Stimulated activated CD4-positive, alpha-beta T cell treated with anti-CD3 and anti-CD28 coated beads, Interleukin-1b, Interleukin-23, amount 100 ng/mL, for 24 hours (primary cell): ENCODE data around the gene PAQR8.

ENCODE experiments used
- DNase-seq, 4 experiments: peaks; one replicate each; pipeline ENCODE4 v3.0.0-alpha.2; 2020; ENCODE audit warnings: low read depth in 4 of 4, low spot score in 1 of 4

Gene PAQR8

DNA sequence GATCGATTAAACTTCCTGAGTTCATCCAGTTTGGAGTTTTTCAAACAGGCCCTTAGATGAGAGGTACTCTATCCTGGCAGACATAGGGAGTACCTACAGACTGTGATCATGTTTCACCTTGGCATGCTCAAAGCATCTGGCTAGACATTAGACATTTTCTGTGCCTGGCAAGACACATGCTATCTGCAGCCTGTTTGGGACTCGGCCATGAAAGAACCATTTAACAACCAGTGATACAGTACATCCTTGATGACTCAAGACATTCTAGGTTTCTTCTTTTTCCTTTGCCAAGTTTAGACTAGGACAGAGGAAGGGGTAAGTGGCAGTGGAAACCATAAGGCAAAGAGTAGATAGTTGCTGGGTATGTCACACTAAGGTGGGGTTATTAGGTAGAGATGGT lies 15.4 kb upstream of the PAQR8 start:
- DNase-seq = no peak

- DNase-seq = no peak
Measured at GRCh38 chr6:52347818-52348217, 14.1 kb upstream of the PAQR8 start.

GRCh38 chr6:52351879-52352238 lies 10.1 kb upstream of the PAQR8 start:
- DNase-seq = no peak

GRCh38 chr6:52352239-52353018 lies 9.5 kb upstream of the PAQR8 start:
- no peak for DNase-seq

DNA sequence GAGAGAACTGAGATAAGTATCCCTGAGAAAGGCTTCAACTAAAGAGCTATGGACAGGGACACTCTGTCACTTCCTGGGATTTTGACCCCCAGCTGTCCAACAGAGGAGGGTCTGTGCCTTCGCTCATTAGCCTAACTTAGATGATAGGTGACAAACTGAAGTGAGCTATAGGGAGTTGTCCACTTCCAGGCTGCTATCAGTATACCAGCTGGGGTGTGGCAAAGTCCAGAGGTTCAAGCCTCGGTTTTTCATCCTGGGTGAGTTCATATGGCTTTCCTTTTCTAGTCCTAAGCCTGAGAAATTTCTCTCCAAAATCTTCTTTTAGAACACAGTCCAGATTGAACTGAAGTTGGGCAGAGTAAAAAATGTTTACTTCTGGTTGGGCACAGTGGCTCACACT lies 5.9 kb upstream of the PAQR8 start:
- no peak for DNase-seq

GRCh38 chr6:52359403-52359802 lies 2.5 kb upstream of the PAQR8 start:
- no peak for DNase-seq

GRCh38 chr6:52360028-52360427 lies 1.9 kb upstream of the PAQR8 start:
- DNase-seq = no peak

DNA sequence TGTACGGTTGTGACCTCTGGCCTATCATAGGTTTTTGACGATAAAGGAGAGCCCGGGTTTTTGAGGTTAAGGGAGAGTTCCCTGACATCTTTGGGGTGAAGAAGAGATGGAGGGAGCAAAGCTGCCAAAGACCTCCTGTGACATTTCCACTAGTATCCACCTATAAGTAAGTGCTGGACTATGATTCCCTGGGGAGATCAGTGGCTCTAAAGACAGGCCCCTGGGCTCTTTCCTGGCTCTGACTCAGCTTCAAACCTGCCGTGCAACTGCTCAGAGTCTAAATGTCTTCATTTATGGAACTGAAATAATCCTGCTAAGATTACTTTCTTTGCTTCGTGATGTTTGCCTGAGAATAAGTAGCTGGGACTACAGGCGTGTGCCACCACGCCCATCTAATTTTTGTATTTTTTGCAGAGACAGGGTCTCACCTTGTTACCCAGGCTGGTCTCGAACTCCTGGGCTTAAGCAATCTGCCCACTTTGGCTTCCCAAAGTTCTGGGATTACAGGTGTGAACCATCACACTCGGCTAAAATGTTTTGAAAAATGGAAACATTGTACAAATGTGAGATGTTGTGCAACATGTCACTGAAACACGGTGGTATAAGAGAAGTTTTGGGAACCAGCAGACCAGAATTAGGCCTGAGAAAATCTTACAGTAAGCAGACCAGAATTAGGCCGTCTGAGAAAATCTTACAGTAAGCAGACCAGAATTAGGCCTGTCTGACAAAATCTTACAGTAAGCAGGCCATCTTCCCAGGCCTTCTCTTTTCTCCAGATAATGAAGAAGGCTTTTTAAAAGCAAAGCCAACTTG lies 1.1 kb upstream of the PAQR8 start:
- no peak for DNase-seq

DNA sequence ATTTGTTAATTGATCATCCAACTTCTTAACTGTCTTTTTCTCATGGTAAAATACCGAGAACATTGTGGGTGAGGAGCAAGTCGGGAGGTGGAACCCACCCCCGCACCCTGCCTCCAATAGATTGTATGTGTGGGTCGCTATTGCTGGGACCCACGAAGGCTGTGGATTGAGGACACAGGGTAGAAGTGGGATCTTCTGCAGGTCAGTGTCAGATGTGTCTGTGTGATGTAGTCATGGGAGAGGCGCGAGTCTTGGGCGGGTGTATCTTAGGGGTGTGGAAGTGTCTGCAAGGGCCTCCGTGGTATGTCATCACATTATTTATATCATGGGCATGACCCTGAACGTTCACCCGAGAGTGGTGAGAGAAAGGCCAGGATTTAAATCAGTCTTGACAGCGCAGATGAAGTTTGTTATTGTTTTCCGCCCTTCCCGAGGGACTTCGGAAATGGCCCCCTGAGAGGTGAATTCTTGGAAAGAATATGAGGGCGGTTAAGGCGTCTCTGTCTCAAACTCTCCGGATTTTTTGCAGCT lies 472 bp upstream of the PAQR8 start:
- no peak for DNase-seq

- peak in 2 of 4 experiments; percentile 6 to 16 for DNase-seq
Measured at GRCh38 chr6:52362443-52363227, 684 bp downstream of the PAQR8 start.

DNA sequence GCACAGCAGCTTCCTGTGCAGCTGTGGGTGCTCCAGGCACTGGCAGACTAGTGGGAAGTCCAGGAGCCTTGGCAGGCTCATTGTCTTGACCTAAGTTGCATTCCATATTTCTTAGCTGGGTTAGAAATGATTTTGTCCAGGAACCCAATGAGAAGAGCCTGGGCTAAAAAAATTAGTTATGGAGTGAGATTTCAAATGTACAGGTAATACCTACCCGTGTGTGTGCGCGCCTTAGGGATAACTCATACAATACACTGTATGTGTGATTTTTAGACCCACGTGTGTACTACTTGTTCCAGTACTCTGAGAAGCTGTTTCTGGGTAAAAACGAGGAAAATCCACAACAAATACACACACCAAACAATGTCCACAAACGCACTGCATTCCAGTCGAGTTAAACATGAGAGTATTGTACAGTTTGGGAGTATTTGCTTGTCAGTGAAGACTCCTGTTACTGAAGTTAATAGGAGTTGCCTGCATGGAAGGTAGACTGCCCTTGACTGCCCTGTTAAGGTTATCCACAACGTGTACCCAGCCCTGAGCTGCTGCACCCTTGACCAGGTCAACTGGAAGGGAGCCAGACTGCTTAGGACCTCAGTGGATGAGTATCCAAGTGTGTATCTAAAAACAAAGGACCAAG lies 1.4 kb downstream of the PAQR8 start:
- DNase-seq = no peak

DNA sequence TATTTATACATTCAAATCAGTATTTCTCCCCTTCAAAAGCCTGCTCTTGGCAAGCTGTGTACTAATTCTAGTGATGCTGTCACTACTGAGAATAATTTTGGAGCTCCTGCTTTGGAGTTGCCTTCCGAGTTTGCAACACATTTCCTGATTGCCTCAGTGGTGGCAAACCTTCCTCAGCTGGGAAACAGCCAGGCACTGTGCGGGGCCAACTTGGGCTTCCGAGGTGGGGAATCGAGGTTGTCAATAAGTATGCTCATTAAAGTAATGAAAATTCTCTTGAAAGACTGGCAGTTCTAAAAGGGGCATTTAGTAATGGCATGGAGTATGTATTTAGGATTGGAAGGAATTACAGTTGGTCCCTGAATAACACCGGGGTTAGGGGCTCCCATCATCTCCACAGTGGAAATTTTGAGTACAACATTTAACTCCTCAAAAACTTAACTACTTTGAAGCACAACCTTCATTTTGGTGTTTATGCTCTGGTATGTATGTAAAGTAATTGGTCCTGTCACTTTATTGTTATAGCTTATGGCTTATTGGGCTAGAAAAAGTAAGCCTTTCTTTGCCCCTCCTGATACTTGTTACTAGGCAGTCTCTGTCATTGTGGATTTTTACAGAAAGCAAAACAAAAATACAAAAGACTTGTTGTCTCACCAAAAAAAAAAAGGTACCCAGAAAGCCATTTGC lies 2.7 kb downstream of the PAQR8 start:
- DNase-seq = no peak

DNA sequence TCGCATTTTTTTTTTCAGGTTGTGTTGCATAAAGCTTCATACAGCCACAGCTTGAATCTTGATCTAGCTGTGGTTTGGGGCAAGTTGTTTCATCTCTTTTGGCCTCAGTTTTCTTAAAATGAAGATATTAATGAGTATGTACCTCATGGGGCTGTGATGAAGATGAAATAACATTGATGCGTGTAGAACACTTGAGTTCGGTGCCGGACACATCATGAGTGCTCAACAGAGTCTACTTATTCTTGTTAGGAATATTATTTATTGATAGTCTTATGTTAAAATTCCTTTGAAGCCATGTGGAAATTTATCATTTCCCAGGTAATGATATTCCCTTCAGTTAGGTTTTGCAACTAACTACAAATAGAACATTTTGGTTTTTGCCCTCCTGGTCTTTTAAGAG lies 3.4 kb downstream of the PAQR8 start:
- DNase-seq = no peak

DNA sequence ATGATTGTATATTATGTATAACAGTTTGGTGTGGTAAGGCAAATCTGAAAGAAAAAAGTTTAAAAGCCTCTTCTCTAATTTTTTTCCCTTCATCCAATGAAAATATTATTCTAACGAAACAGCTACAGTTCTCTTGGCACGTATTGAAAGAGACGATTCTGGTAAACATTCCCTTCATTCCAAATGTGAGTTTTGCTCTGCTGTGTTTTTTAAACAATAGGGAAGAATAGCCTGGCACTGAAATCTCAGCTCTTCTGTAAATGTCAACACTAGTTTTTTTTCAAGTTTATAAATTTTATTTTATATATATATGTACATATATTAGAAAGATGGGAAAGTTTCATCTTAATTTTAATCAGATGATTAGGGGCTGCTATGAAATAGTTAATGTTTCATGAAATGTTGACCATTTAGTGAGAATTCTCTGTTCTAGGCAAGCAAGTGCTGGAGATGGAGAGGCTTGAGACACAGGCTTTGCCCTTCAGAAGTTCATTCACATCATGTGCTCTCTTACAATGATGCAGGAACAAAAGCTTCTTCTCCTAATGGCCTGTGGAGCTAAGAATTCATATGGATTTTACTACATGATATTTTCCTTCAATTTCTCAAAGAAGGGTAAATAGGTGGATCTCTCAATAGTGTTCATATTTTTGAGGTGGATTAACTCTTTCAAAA lies 4.1 kb downstream of the PAQR8 start:
- DNase-seq = no peak

- no peak for DNase-seq
Measured at GRCh38 chr6:52368002-52368401, 6.1 kb downstream of the PAQR8 start.

DNA sequence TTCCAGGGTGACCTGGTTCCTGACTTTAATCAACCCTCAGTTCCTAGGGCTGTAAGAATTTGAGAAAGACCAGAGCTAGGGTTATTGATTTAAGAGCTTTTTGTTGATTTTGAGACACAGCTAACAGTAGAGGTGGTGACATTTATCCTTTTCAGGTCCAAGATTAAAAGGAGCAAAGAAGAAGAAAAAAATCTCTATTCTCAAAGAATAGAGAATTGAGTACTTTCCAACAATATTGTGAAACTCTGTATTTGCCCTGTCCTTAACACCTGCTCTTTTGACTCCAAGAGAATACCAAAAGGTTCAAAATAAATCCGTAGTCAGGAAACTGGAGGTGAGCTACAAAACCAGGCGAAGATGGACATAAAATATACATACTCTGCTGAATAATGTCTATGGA lies 7.3 kb downstream of the PAQR8 start:
- no peak for DNase-seq

DNA sequence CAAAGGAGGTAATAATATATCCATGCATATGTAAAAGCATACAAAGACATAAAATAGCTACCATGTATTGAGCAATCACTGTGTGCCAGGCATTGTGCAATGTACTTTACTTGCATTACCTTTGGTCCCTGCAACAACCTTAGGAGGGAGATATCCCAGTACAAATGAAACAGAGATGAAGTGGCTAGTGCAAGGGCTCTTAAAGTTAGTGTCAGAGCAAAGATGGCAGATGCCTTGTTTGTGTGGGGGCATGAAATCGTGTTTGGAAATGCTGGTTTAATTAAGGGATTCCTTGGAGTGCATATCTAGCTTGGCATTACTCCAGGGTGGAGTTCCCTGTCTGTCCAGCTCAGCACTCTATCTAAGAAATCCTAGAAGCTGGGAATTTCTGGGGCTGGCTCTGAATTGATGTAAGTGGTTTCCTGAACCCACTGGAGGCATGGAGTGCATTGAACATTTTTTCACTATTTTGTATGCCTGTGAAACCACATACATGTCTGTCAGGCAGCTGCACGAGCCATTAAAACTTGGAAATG lies 9.8 kb downstream of the PAQR8 start:
- DNase-seq = no peak

DNA sequence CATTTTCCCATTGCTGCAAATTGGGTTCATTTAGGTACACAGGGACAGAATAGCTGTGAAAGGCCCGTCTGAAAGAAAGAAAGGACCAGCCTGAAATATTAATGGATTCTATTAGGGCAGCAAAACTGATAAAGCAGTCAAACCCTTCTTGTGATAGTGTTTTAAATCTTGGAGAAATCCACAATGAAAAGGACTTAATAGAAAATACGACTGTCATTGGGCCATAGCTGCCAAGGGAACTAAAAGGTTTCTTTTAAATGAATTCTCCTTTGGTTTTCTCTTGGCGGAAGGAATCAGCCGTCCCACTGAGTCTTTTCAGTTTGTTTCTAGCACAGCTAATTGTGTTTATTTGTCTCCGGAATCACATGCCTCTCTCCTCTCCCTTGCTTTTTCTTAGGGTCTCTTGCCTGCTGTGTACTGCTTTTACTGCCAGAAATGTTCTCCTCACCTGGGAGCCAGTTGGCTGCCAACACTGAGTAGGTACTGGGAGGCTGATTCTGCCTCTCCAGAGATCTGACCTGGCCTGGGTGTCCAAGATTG lies 11.3 kb downstream of the PAQR8 start:
- no peak for DNase-seq

DNA sequence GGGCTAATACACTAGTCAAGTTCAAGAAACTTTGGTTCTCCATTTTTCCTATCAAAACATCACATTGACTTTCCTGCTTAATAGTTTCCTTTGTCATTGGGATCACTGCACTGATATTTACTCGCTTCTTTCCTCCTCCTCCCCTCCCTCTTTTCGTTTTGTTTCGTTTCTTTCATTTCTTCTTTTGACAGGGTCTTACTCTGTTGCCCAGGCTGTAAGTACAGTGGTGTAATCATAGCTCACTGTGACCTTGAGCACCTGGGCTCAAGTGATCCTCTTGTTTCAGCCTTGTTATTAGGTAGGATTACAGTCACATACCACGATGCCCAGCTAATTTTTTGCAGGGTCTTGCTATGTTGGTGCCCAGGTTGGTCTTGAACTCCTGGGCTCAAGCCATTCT lies 12.3 kb downstream of the PAQR8 start:
- DNase-seq = no peak
